Vagina (tissue), 2 donors: ENCODE measurements around the gene NCAPG2. TPM values are rescaled to one million over a fixed set of nuclear protein-coding genes. Genes with fewer than 3 reads are reported as not detected.

Source experiments
- DNase-seq, 2 donors: peaks; one replicate each; pipeline ENCODE4 v3.0.0-alpha.2; 2017; ENCODE audit errors: extremely low spot score in 2 of 2
- H3K27ac ChIP-seq: fragments of 200-600 bp; sonication (generic); one replicate; pipeline ENCODE4 v1.5.1; 2019
- H3K27me3 ChIP-seq: fragments of 200-600 bp; sonication (generic); one replicate; pipeline ENCODE4 v1.5.1; 2019
- H3K36me3 ChIP-seq, 2 donors: fragments of 200-600 bp; sonication (generic); one replicate each; pipeline ENCODE4 v1.5.1; 2017 to 2019
- H3K4me1 ChIP-seq: fragments of 200-600 bp; sonication (generic); one replicate; pipeline ENCODE4 v1.5.1; 2019
- H3K4me3 ChIP-seq, 2 donors: fragments of 200-600 bp; sonication (generic); 1 replicate in 1 of 2; 2 replicates in 1 of 2; pipeline ENCODE4 v1.5.1; 2016 to 2019
- H3K9me3 ChIP-seq: fragments of 200-600 bp; sonication (generic); one replicate; pipeline ENCODE4 v1.5.1; 2019
- CTCF ChIP-seq, 3 experiments: fragments of 450-650 bp in 2 of 3; fragments of 200-600 bp in 1 of 3; sonication (generic) in 1 of 3; IDR thresholded peaks; one replicate each; pipeline ENCODE4 v1.5.1; 2017 to 2019; ENCODE audit warnings: antibody characterized with exemption in 3 of 3, mild to moderate bottlenecking in 2 of 3, moderate library complexity in 2 of 3
- POLR2A ChIP-seq, 2 donors: fragments of 450-650 bp; IDR thresholded peaks; one replicate each; pipeline ENCODE4 v1.6.1; 2017; ENCODE audit warnings: antibody characterized with exemption in 2 of 2, mild to moderate bottlenecking in 2 of 2, moderate library complexity in 2 of 2
- POLR2AphosphoS5 ChIP-seq, 2 donors: sonication (generic); formaldehyde crosslinking; IDR thresholded peaks; one replicate each; pipeline ENCODE4 v1.9.0; 2017; ENCODE audit warnings: antibody characterized with exemption in 2 of 2, mild to moderate bottlenecking in 2 of 2, low read depth in 1 of 2; ENCODE audit not compliant: insufficient read depth in 1 of 2
- intact Hi-C: fragments of 100-400 bp; cut with DNase I; formaldehyde crosslinking; loops from one replicate; pipeline ENCODE4 v1.15.1; 2023
- total RNA-seq: library from RNA; depleted of rRNA; stranded (reverse); fragments of >200 nt; gene quantifications from one replicate; pipeline ENCODE4 v1.2.3, GENCODE V29; 2016

The NCAPG2 gene
- total RNA-seq, 1 donor from 2014 or later = 9.6 TPM

- no peaks in the 10 kb centered on the region for H3K4me1 ChIP-seq
- H3K9me3 ChIP-seq = no peaks in the 10 kb centered on the region
- DNase-seq = no peak
- TF ChIP-seq CTCF (IDR thresholded peaks at IDR 0.05) = no peak
- no peak for TF ChIP-seq POLR2A (IDR thresholded peaks at IDR 0.05)
- TF ChIP-seq POLR2AphosphoS5 (IDR thresholded peaks at IDR 0.05; ENCODE audit: insufficient read depth in 1 of 2, low read depth in 1 of 2) = no peak
- H3K36me3 ChIP-seq = no peaks in the 10 kb centered on the region
- no peak overlapping the region for H3K4me3 ChIP-seq
- H3K27ac ChIP-seq = no peak overlapping the region
- H3K27me3 ChIP-seq = no peaks in the 10 kb centered on the region
- intact Hi-C loops = no loop called here
Observed at GRCh38 chr7:158616050-158616449, 88.6 kb downstream of the NCAPG2 start.

GRCh38 chr7:158614700-158615099, 89.9 kb downstream of the NCAPG2 start:
- TF ChIP-seq POLR2AphosphoS5 (IDR thresholded peaks at IDR 0.05; ENCODE audit: insufficient read depth in 1 of 2, low read depth in 1 of 2) (no peak), POLR2A (IDR thresholded peaks at IDR 0.05) (no peak), CTCF (IDR thresholded peaks at IDR 0.05) (no peak)
- H3K36me3 ChIP-seq = no peaks in the 10 kb centered on the region
- DNase-seq = no peak
- H3K9me3 ChIP-seq = no peaks in the 10 kb centered on the region
- intact Hi-C loops = no loop called here
- H3K4me3 ChIP-seq = no peak overlapping the region
- H3K4me1 ChIP-seq = no peaks in the 10 kb centered on the region
- H3K27me3 ChIP-seq = no peaks in the 10 kb centered on the region
- H3K27ac ChIP-seq = no peak overlapping the region

GRCh38 chr7:158613481-158613880, 91.1 kb downstream of the NCAPG2 start:
- H3K4me3 ChIP-seq = no peak overlapping the region
- H3K36me3 ChIP-seq = no peaks in the 10 kb centered on the region
- no peaks in the 10 kb centered on the region for H3K27me3 ChIP-seq
- intact Hi-C loops = no loop called here
- no peaks in the 10 kb centered on the region for H3K9me3 ChIP-seq
- DNase-seq = no peak
- no peak overlapping the region for H3K27ac ChIP-seq
- no peaks in the 10 kb centered on the region for H3K4me1 ChIP-seq
- no peak for TF ChIP-seq POLR2A (IDR thresholded peaks at IDR 0.05)
- TF ChIP-seq CTCF (IDR thresholded peaks at IDR 0.05) = no peak
- no peak for TF ChIP-seq POLR2AphosphoS5 (IDR thresholded peaks at IDR 0.05; ENCODE audit: insufficient read depth in 1 of 2, low read depth in 1 of 2)

- intact Hi-C loops = no loop called here
- Histone ChIP-seq H3K36me3 (no peaks in the 10 kb centered on the region), H3K27me3 (no peaks in the 10 kb centered on the region), H3K4me1 (no peaks in the 10 kb centered on the region), H3K9me3 (no peaks in the 10 kb centered on the region), H3K4me3 (no peak overlapping the region), H3K27ac (no peak overlapping the region)
- DNase-seq = no peak
- TF ChIP-seq POLR2A (IDR thresholded peaks at IDR 0.05) = no peak
- TF ChIP-seq POLR2AphosphoS5 (IDR thresholded peaks at IDR 0.05; ENCODE audit: insufficient read depth in 1 of 2, low read depth in 1 of 2) = no peak
- no peak for TF ChIP-seq CTCF (IDR thresholded peaks at IDR 0.05)
Observed at GRCh38 chr7:158612546-158612945, 92.1 kb downstream of the NCAPG2 start.

GRCh38 chr7:158611541-158611940, 93.1 kb downstream of the NCAPG2 start:
- Histone ChIP-seq H3K27ac (no peak overlapping the region), H3K4me3 (no peak overlapping the region), H3K9me3 (no peaks in the 10 kb centered on the region), H3K36me3 (no peaks in the 10 kb centered on the region), H3K4me1 (no peaks in the 10 kb centered on the region), H3K27me3 (no peaks in the 10 kb centered on the region)
- DNase-seq = no peak
- intact Hi-C loops = no loop called here
- TF ChIP-seq POLR2A (IDR thresholded peaks at IDR 0.05) (no peak), POLR2AphosphoS5 (IDR thresholded peaks at IDR 0.05; ENCODE audit: insufficient read depth in 1 of 2, low read depth in 1 of 2) (no peak), CTCF (IDR thresholded peaks at IDR 0.05) (no peak)
